ENCODE results near the gene CPSF4.

GRCh38 chr7:99390941-99391602 lies 47.7 kb upstream of the CPSF4 start:
- TF ChIP-seq, protein P1, sequence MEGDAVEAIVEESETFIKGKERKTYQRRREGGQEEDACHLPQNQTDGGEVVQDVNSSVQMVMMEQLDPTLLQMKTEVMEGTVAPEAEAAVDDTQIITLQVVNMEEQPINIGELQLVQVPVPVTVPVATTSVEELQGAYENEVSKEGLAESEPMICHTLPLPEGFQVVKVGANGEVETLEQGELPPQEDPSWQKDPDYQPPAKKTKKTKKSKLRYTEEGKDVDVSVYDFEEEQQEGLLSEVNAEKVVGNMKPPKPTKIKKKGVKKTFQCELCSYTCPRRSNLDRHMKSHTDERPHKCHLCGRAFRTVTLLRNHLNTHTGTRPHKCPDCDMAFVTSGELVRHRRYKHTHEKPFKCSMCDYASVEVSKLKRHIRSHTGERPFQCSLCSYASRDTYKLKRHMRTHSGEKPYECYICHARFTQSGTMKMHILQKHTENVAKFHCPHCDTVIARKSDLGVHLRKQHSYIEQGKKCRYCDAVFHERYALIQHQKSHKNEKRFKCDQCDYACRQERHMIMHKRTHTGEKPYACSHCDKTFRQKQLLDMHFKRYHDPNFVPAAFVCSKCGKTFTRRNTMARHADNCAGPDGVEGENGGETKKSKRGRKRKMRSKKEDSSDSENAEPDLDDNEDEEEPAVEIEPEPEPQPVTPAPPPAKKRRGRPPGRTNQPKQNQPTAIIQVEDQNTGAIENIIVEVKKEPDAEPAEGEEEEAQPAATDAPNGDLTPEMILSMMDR (IDR thresholded peaks at IDR 0.05 in 4 of 5, conservative IDR thresholded peaks at IDR 0.05 in 1 of 5), result no peak
- TF ChIP-seq POLR2A (IDR thresholded peaks at IDR 0.05), result no peak

Measured in gastrocnemius medialis (tissue), 4 donors.